Ovary (tissue), 9 donors: Measurements from ENCODE around the gene ARHGEF1. TPM values are rescaled to one million over a fixed set of nuclear protein-coding genes. Genes with fewer than 3 reads are reported as not detected.
"Not testable (repeated sequence)": the region's sequence is repeated elsewhere in the genome, so short reads cannot be mapped to it uniquely, and the experiment has no call there.

ENCODE experiments used
- DNase-seq, 5 donors: peaks; one replicate each; pipeline ENCODE4 v3.0.0-alpha.2; 2019 to 2020
- H3K27ac ChIP-seq, 2 donors: fragments of 200-600 bp; one replicate each; pipeline versions ENCODE4 v1.5.1 to v1.8.0; 2019 to 2022
- H3K27me3 ChIP-seq: fragments of 200-600 bp; one replicate; pipeline ENCODE4 v1.8.0; 2022
- H3K36me3 ChIP-seq: fragments of 200-600 bp; sonication (generic); one replicate; pipeline ENCODE4 v1.5.1; 2019
- H3K4me1 ChIP-seq: one replicate; pipeline ENCODE4 v1.8.1; 2013; ENCODE audit warnings: mild to moderate bottlenecking, moderate library complexity; ENCODE audit not compliant: insufficient read depth
- H3K4me3 ChIP-seq: fragments of 200-600 bp; sonication (generic); one replicate; pipeline ENCODE4 v1.5.1; 2017
- H3K9me3 ChIP-seq, 2 donors: fragments of 200-600 bp in 1 of 2; sonication (generic) in 1 of 2; one replicate each; pipeline versions ENCODE4 v1.5.1 to v1.8.1; 2013 to 2019; ENCODE audit warnings: mild to moderate bottlenecking in 1 of 2, moderate library complexity in 1 of 2
- EP300 ChIP-seq: sonication (generic); formaldehyde crosslinking; IDR thresholded peaks from one replicate; pipeline ENCODE4 v1.6.1; 2017; ENCODE audit warnings: antibody characterized with exemption
- POLR2A ChIP-seq: fragments of 450-650 bp; IDR thresholded peaks from one replicate; pipeline ENCODE4 v1.6.1; 2017; ENCODE audit warnings: antibody characterized with exemption, mild to moderate bottlenecking, moderate library complexity
- WGBS, 3 donors: extraction: QIAGEN DNeasy Blood & Tissue Kit in 1 of 3; methylation state at CpG; one replicate each; pipeline versions ENCODE4 v1.1.5 to v1.1.7; 2013 to 2017; 5-methylcytosine and 5-hydroxymethylcytosine counted together
- intact Hi-C, 4 donors: fragments of 100-400 bp; cut with DNase I; formaldehyde crosslinking; loops; one replicate each; pipeline versions ENCODE4 v1.11.0 to v1.15.1; 2022 to 2023
- polyA plus RNA-seq, 2 donors: library from polyadenylated mRNA; stranded (reverse); fragments of 200-250 nt in 1 of 2; fragments of 350-450 nt in 1 of 2; fragmentation: Illumina TruSeq in 1 of 2; extraction: RNeasy Lipid Tissue Mini Kit (QIAGEN cat#74804) in 1 of 2; gene quantifications; one replicate each; pipeline ENCODE4 v1.2.3, GENCODE V29; 2013 to 2014
- total RNA-seq, 7 donors: library from RNA; depleted of rRNA in 2 of 7; stranded (reverse); fragments of >200 nt in 2 of 7; fragmentation: NEBNext Ultra II Directional in 3 of 7; extraction: Animal tissue kit (Norgen Biotek cat#: 25700) in 3 of 7; gene quantifications; one replicate each; pipeline versions ENCODE4 v1.1.0 to v1.2.4, GENCODE V29; 2016 to 2023
- TF ChIP-seq, protein P1 (sequence below), 3 donors: fragments of 450-650 bp in 2 of 3; fragments of 200-600 bp in 1 of 3; IDR thresholded peaks; one replicate each; pipeline versions ENCODE4 v1.5.1 to v1.8.0; 2016 to 2022; ENCODE audit warnings: antibody characterized with exemption in 3 of 3, mild to moderate bottlenecking in 1 of 3
- donor health status: DM: no; HTN: no; CAD: no; lungs with moderate emphysema.
- donor health status: DM: no; HTN: no; CAD: no.
- donor health status: Bipolar disorder and iron deficiency.
- donor health status: DM: yes; HTN: yes; CAD: no.
- donor health status: DM: no; HTN: no; CAD: no.
- donor health status: DM: yes; HTN: yes; CAD: no.

ARHGEF1 gene
- total and polyA plus RNA-seq, 9 donors = 7.9 to 97.5 (median 56.6) TPM

GRCh38 chr19:41911889-41912731 is 29.1 kb downstream of the ARHGEF1 start:
- intact Hi-C loops = no loop called here
- no peak for DNase-seq
- Histone ChIP-seq H3K4me3 (no peak overlapping the region), H3K9me3 (no peaks in the 10 kb centered on the region), H3K36me3 (no peaks in the 10 kb centered on the region), H3K4me1 (no peaks in the 10 kb centered on the region), H3K27ac (no peak overlapping the region), H3K27me3 (peaks cover 3% of the 10 kb centered on the region)
- TF ChIP-seq EP300 (no peak), POLR2A (no peak)
- TF ChIP-seq, protein P1, sequence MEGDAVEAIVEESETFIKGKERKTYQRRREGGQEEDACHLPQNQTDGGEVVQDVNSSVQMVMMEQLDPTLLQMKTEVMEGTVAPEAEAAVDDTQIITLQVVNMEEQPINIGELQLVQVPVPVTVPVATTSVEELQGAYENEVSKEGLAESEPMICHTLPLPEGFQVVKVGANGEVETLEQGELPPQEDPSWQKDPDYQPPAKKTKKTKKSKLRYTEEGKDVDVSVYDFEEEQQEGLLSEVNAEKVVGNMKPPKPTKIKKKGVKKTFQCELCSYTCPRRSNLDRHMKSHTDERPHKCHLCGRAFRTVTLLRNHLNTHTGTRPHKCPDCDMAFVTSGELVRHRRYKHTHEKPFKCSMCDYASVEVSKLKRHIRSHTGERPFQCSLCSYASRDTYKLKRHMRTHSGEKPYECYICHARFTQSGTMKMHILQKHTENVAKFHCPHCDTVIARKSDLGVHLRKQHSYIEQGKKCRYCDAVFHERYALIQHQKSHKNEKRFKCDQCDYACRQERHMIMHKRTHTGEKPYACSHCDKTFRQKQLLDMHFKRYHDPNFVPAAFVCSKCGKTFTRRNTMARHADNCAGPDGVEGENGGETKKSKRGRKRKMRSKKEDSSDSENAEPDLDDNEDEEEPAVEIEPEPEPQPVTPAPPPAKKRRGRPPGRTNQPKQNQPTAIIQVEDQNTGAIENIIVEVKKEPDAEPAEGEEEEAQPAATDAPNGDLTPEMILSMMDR (IDR thresholded peaks at IDR 0.05) = no peak
- 2 to 4% (median 4%) methylated on average over 29 of the region's 29 CpGs for whole genome bisulfite sequencing, 3 donors

DNA sequence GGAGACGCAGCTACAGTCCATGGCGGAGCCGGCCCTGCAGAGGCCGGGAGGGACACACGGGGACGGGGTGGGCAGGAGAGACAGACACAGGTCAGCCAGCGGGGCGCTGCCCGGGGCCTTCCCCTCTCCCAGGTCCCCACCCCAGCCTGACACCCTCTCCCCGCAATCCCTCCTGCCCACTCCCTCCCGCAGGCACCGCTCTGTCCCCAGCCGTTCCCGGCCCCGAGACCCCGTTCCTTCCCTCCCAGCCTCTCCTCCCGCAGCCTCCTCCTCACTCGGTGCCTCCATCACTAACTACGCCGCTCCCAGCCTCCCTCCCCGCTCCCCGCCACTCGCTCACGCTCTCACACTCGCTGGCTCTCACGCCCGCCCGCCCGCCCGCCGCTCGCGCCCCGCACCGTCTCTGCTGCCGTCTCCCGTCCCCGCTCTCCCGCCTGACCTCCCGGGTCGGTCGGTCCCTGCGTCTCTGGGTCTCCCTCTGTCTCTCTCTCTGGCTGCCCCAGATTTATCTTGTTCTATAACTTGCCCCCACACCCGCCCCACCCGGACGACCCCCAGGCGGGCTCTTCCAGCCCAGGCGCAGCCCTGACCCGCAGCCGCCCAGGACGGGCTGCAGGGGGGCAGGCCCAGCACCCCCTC is 30.0 kb downstream of the ARHGEF1 start:
- DNase-seq = no peak
- no peak overlapping the region for H3K27ac ChIP-seq
- no peaks in the 10 kb centered on the region for H3K9me3 ChIP-seq
- no peak for TF ChIP-seq EP300
- TF ChIP-seq, protein P1 (IDR thresholded peaks at IDR 0.05) = no peak
- TF ChIP-seq POLR2A = no peak
- no peaks in the 10 kb centered on the region for H3K36me3 ChIP-seq
- no peaks in the 10 kb centered on the region for H3K4me1 ChIP-seq
- 1% methylated on average over 36 to 51 of the region's 51 CpGs for WGBS, 3 donors
- H3K27me3 ChIP-seq = peaks cover 3% of the 10 kb centered on the region
- H3K4me3 ChIP-seq = no peak overlapping the region
- intact Hi-C loops = no loop called here

- Histone ChIP-seq H3K36me3 (no peaks in the 10 kb centered on the region), H3K27ac (no peak overlapping the region), H3K4me3 (no peak overlapping the region), H3K9me3 (no peaks in the 10 kb centered on the region), H3K27me3 (peaks cover 3% of the 10 kb centered on the region), H3K4me1 (no peaks in the 10 kb centered on the region)
- TF ChIP-seq POLR2A (no peak), EP300 (no peak)
- TF ChIP-seq, protein P1 (IDR thresholded peaks at IDR 0.05) = no peak
- 3 to 7% (median 5%) methylated on average over 21 of the region's 21 CpGs for WGBS, 3 donors
- DNase-seq = no peak
- intact Hi-C loops = no loop called here
Measured at GRCh38 chr19:41913538-41914423, 30.8 kb downstream of the ARHGEF1 start.

GRCh38 chr19:41914424-41914834 is 31.4 kb downstream of the ARHGEF1 start:
- H3K4me1 ChIP-seq, H3K36me3 ChIP-seq, intact Hi-C loops, H3K9me3 ChIP-seq, H3K27me3 ChIP-seq, H3K27ac ChIP-seq, DNase-seq, H3K4me3 ChIP-seq: not testable (repeated sequence)
- WGBS, 3 donors = 0 to 4% (median 2%) methylated on average over 5 of the region's 5 CpGs
